Choroid plexus epithelial cell (primary cell): ENCODE data around the gene ZMYM1.
A peak's percentile ranks its signal among the peaks of the same experiment; 100 is the strongest.
"Not testable (repeated sequence)": the region's sequence is repeated elsewhere in the genome, so short reads cannot be mapped to it uniquely, and the experiment has no call there.

Source experiments
- DNase-seq: peaks from one replicate; pipeline ENCODE4 v3.0.0-alpha.2; 2010; ENCODE audit warnings: low read depth
- H3K4me3 ChIP-seq: 2 replicates; pipeline ENCODE4 v1.5.1; 2011; ENCODE audit warnings: low read depth, mild to moderate bottlenecking, control low read depth, low read length, moderate library complexity
- CTCF ChIP-seq: conservative IDR thresholded peaks from 2 replicates; pipeline ENCODE4 v1.5.1; 2011; ENCODE audit warnings: low read depth, mild to moderate bottlenecking, control low read depth, inconsistent platforms, low read length, moderate library complexity

ZMYM1 gene

GRCh38 chr1:35049116-35049515 lies 30.1 kb upstream of the ZMYM1 start:
- TF ChIP-seq CTCF: no peak
- H3K4me3 ChIP-seq: no peak overlapping the region
- DNase-seq: no peak

GRCh38 chr1:35053433-35053832 lies 25.8 kb upstream of the ZMYM1 start:
- no peak for TF ChIP-seq CTCF

GRCh38 chr1:35054282-35054681 lies 24.9 kb upstream of the ZMYM1 start:
- not testable (repeated sequence) for DNase-seq, H3K4me3 ChIP-seq

More at GRCh38 chr1:35053433-35053832, 25.8 kb upstream of the ZMYM1 start:
- H3K4me3 ChIP-seq: no peak overlapping the region
- DNase-seq: no peak

GRCh38 chr1:35058321-35058720 lies 20.9 kb upstream of the ZMYM1 start:
- DNase-seq, H3K4me3 ChIP-seq: not testable (repeated sequence)

- no peak overlapping the region for H3K4me3 ChIP-seq
- DNase-seq: no peak
- TF ChIP-seq CTCF: no peak
Observed at GRCh38 chr1:35058988-35059387, 20.2 kb upstream of the ZMYM1 start.

GRCh38 chr1:35062518-35063196 lies 16.5 kb upstream of the ZMYM1 start:
- no peak for TF ChIP-seq CTCF
- peak; percentile 75 for DNase-seq
- H3K4me3 ChIP-seq: no peak overlapping the region

- H3K4me3 ChIP-seq: no peak overlapping the region
- no peak for TF ChIP-seq CTCF
- DNase-seq: no peak
Observed at GRCh38 chr1:35064265-35064664, 14.9 kb upstream of the ZMYM1 start.

GRCh38 chr1:35069746-35070145 lies 9.4 kb upstream of the ZMYM1 start:
- H3K4me3 ChIP-seq: no peak overlapping the region
- TF ChIP-seq CTCF: no peak
- no peak for DNase-seq
